HFFc6 (cell line): ENCODE data around the gene CAPN11. TPM values are rescaled to one million over a fixed set of nuclear protein-coding genes. Genes with fewer than 3 reads are reported as not detected.
"Not testable (repeated sequence)": the region's sequence is repeated elsewhere in the genome, so short reads cannot be mapped to it uniquely, and the experiment has no call there.

ENCODE experiments used
- DNase-seq: peaks from one replicate; pipeline ENCODE4 v3.0.0-alpha.2; 2018
- H3K27ac Mint-ChIP-seq: 2 replicates; pipeline ENCODE4 v1.8.0; 2020; ENCODE audit warnings: mild to moderate bottlenecking, mixed read lengths
- H3K27me3 Mint-ChIP-seq: 2 replicates; pipeline ENCODE4 v1.8.0; 2021; ENCODE audit warnings: mild to moderate bottlenecking, moderate library complexity, mixed read lengths; ENCODE audit not compliant: insufficient read depth
- H3K36me3 Mint-ChIP-seq: 2 replicates; pipeline ENCODE4 v1.8.0; 2021; ENCODE audit warnings: low read depth, mixed read lengths
- H3K4me1 Mint-ChIP-seq: 2 replicates; pipeline ENCODE4 v1.8.0; 2020; ENCODE audit warnings: low read depth, mixed read lengths
- H3K4me3 Mint-ChIP-seq: 2 replicates; pipeline ENCODE4 v1.8.0; 2020; ENCODE audit warnings: mild to moderate bottlenecking, moderate library complexity, mixed read lengths
- H3K9me3 Mint-ChIP-seq: 2 replicates; pipeline ENCODE4 v1.8.0; 2020; ENCODE audit warnings: mild to moderate bottlenecking, mixed read lengths
- total RNA-seq, 6 experiments: library from RNA; stranded (reverse); fragmentation: NEBNext Ultra II Directional; extraction: Animal tissue kit (Norgen Biotek cat#: 25700); gene quantifications; 2 replicates in 1 of 6; 3 replicates in 5 of 6; pipeline ENCODE4 v1.2.3, GENCODE V29; 2021
- TF ChIP-seq, protein P1 (sequence below): fragments of 200-600 bp; sonication (generic); IDR thresholded peaks from 2 replicates; pipeline ENCODE4 v1.5.0; 2021; ENCODE audit warnings: antibody characterized with exemption, mild to moderate bottlenecking

CAPN11 gene
- total RNA-seq, 6 experiments from 2014 or later: not detected

DNA sequence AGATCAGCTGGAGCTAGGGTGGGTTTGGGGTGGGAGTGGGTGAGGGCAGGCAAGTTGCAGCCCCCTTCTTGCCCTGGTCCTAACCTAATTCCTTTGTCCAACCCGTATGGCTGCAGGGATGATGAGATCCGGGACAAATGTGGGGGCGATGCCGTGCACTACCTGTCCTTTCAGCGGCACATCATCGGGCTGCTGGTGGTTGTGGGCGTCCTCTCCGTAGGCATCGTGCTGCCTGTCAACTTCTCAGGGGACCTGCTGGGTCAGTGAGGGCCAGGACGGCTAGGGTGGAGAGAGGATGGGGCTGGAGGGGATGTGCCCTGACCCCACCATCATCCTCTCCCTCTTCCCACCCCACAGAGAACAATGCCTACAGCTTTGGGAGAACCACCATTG is 19.3 kb upstream of the CAPN11 start:
- Mint-ChIP-seq H3K9me3 (no peaks in the 10 kb centered on the region), H3K27me3 (peaks cover 1% of the 10 kb centered on the region; the same call in 1 of the 2 replicates), H3K4me1 (no peaks in the 10 kb centered on the region), H3K36me3 (peaks cover 18% of the 10 kb centered on the region), H3K4me3 (no peak overlapping the region), H3K27ac (no peak overlapping the region)
- TF ChIP-seq, protein P1, sequence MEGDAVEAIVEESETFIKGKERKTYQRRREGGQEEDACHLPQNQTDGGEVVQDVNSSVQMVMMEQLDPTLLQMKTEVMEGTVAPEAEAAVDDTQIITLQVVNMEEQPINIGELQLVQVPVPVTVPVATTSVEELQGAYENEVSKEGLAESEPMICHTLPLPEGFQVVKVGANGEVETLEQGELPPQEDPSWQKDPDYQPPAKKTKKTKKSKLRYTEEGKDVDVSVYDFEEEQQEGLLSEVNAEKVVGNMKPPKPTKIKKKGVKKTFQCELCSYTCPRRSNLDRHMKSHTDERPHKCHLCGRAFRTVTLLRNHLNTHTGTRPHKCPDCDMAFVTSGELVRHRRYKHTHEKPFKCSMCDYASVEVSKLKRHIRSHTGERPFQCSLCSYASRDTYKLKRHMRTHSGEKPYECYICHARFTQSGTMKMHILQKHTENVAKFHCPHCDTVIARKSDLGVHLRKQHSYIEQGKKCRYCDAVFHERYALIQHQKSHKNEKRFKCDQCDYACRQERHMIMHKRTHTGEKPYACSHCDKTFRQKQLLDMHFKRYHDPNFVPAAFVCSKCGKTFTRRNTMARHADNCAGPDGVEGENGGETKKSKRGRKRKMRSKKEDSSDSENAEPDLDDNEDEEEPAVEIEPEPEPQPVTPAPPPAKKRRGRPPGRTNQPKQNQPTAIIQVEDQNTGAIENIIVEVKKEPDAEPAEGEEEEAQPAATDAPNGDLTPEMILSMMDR: no peak
- DNase-seq: no peak

DNA sequence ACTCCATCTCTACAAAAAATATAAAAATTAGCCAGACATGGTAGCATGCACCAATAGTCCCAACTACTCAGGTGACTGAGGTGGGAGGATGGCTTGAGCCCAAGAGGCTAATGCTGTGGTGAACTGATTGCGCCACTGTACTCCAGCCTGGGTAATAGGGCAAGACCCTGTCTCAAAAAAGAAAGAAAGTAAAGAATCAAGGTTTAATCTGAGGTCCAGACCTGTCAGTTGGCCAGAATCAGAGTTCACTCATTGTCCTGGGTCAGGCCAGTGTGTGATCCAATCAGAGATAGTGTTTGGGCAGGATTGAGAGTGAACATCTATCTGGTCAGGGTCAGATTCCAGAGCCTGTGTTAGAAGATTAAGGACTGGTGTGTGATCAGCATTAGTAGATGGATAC is 15.8 kb upstream of the CAPN11 start:
- Mint-ChIP-seq H3K4me3 (no peak overlapping the region), H3K27me3 (peaks cover 1% of the 10 kb centered on the region; the same call in 1 of the 2 replicates), H3K27ac (no peak overlapping the region), H3K36me3 (peaks cover 25% of the 10 kb centered on the region), H3K9me3 (no peaks in the 10 kb centered on the region), H3K4me1 (no peaks in the 10 kb centered on the region)
- TF ChIP-seq, protein P1: no peak
- no peak for DNase-seq

DNA sequence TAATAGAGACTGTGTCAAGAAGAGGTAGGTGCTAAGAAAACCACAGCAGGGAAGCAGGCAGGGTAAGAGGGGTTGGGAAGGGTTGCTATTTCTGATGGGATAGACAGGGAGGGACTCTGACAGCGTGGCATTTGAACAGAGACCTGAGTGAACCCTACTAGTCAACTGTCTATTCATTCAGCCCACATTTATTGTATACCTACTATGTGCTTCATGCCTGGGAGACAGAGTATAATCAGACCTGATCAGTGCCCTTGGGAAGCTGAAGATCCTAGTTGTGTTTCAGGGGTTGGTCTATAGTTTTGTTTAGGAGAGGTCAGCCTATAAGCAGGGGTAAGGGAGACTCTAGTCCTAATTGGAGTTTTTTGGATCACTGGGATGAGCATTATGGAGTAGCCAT is 14.9 kb upstream of the CAPN11 start:
- H3K4me3 Mint-ChIP-seq: no peak overlapping the region
- no peak overlapping the region for H3K27ac Mint-ChIP-seq
- no peaks in the 10 kb centered on the region for H3K9me3 Mint-ChIP-seq
- H3K4me1 Mint-ChIP-seq: no peaks in the 10 kb centered on the region
- peaks cover 2% of the 10 kb centered on the region; the same call in 1 of the 2 replicates for H3K27me3 Mint-ChIP-seq
- no peak for DNase-seq
- H3K36me3 Mint-ChIP-seq: peaks cover 27% of the 10 kb centered on the region
- TF ChIP-seq, protein P1: no peak

DNA sequence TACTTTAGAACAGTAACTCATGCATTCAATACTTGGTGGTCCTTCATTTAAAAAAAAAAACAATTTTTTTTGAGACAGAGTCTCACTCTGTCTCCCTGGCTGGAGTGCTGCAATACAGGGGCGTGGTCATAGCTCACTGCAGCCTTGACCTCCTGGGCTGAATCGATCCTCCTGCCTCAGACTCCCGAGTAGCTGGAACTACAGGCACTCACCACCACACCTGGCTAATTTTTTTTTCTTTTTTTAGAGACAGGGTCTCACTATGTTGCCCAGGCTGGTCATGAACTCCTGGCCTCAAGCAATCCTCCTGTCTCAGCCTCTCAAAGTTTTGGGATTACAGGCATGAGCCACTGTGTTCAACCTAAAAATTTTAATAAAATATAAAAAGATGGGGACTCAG is 14.1 kb upstream of the CAPN11 start:
- H3K9me3 Mint-ChIP-seq, H3K27ac Mint-ChIP-seq, DNase-seq, H3K27me3 Mint-ChIP-seq, H3K4me3 Mint-ChIP-seq, H3K4me1 Mint-ChIP-seq: not testable (repeated sequence)
- peaks cover 33% of the 10 kb centered on the region for H3K36me3 Mint-ChIP-seq

DNA sequence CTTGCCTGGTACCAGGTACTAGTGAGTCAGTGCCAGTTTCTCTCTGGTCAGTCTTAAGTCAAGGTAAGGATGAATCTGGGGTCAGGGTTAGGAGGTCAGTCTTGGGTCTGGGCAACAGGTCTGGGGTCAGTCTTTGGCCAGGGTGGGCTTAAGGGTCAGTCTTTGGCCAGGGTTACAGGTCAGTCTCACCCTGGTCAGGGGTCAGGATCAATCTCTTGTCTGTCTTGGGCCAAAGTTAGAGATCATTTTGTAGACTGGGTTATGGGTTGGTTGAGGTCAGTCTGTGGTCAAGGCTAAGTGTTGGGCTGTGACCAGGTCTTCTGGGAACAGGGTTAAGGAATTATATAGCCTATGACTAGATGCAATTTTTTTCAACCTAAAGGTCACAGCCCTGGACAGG is 12.8 kb upstream of the CAPN11 start:
- peaks cover 33% of the 10 kb centered on the region for H3K36me3 Mint-ChIP-seq
- peaks cover 4% of the 10 kb centered on the region; the same call in 1 of the 2 replicates for H3K27me3 Mint-ChIP-seq
- no peaks in the 10 kb centered on the region for H3K9me3 Mint-ChIP-seq
- H3K4me1 Mint-ChIP-seq: no peaks in the 10 kb centered on the region
- TF ChIP-seq, protein P1: no peak
- no peak overlapping the region for H3K27ac Mint-ChIP-seq
- DNase-seq: no peak
- H3K4me3 Mint-ChIP-seq: no peak overlapping the region

DNA sequence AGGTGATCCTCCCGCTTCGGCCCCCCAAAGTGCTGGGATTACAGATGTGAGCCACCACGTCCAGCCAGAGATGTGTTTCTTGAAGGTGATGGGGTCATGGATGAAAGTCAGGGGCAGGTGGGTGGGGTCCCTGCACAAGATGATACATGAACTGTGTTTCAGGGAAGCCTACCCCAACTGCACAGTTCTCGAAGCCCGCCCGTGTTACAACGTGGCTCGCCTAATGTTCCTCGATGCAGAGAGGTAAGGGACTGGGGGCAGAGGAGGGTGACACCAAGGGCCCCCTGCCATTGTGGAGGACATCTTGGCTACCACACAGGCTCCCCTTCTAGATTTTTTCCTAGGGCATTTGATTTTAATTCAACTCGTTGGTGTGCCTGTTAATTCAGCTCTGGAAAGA is 11.9 kb upstream of the CAPN11 start:
- no peak for DNase-seq

More for the DNA sequence above, 11.9 kb upstream of the CAPN11 start:
- TF ChIP-seq, protein P1: no peak
- Mint-ChIP-seq H3K27ac (no peak overlapping the region), H3K4me1 (no peaks in the 10 kb centered on the region), H3K9me3 (no peaks in the 10 kb centered on the region), H3K27me3 (peaks cover 4% of the 10 kb centered on the region; the same call in 1 of the 2 replicates), H3K36me3 (peaks cover 25% of the 10 kb centered on the region), H3K4me3 (no peak overlapping the region)
